IPS-18c (cell line): ENCODE measurements around the gene THAP3.

ENCODE experiments used
- H3K4me3 ChIP-seq: 2 replicates; pipeline ENCODE4 v1.7.0; 2013; ENCODE audit warnings: low read depth, mild to moderate bottlenecking, low read length, moderate library complexity; ENCODE audit not compliant: insufficient read depth
- H3K9me3 ChIP-seq: one replicate; pipeline ENCODE4 v1.6.1; 2013; ENCODE audit warnings: mild to moderate bottlenecking, low read length, moderate library complexity; ENCODE audit not compliant: control insufficient read depth, insufficient read depth

The THAP3 gene, protein sequence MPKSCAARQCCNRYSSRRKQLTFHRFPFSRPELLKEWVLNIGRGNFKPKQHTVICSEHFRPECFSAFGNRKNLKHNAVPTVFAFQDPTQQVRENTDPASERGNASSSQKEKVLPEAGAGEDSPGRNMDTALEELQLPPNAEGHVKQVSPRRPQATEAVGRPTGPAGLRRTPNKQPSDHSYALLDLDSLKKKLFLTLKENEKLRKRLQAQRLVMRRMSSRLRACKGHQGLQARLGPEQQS

DNA sequence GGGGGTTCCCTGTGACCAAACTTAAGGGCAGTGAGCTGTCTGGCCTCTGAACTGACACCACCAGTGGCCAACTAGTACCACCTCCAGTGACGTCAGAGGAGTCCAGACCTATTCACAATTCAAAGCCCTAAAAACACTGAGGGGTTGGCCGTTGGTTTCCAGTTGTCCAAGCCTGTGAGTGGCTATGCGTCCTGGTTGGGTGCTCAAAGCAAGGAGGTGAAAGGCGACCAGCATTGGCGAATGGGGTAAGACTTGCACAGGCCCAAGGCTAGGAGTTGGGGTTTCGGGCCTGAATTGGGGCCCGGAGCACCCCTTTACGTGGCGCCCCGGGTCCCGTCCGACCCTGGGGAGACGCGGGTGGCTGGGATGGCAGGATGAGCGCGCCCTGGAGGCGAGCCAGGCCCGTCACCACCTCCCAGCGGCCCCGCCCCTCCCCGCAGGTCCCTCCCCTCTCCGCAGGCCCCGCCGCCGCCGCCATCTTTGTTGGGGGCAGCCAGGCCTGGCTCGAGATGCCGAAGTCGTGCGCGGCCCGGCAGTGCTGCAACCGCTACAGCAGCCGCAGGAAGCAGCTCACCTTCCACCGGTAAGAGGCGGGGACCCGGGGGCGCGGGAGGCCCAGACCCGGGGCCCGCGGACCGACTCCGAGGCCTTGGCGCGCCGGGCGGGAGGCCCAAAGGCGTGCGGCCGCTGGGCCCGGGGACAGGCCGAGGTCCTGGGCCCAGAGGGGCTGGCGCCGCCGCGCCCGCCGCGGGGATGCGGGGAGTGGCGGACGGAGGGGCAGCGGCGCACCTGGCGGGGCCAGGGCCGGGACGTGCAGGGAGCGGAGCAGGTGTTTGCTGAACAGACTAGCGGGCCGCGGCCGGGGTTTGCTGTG, at the start of gene THAP3:
TSS of gene THAP3 (plus strand) at position 159 of the 874 bp plus-strand sequence. CDS start at position 510, 351 bp downstream.
- Histone ChIP-seq H3K4me3 (peak within 1 kb of the TSS; percentile 82), H3K9me3 (no peaks in the 10 kb centered on the region)

DNA sequence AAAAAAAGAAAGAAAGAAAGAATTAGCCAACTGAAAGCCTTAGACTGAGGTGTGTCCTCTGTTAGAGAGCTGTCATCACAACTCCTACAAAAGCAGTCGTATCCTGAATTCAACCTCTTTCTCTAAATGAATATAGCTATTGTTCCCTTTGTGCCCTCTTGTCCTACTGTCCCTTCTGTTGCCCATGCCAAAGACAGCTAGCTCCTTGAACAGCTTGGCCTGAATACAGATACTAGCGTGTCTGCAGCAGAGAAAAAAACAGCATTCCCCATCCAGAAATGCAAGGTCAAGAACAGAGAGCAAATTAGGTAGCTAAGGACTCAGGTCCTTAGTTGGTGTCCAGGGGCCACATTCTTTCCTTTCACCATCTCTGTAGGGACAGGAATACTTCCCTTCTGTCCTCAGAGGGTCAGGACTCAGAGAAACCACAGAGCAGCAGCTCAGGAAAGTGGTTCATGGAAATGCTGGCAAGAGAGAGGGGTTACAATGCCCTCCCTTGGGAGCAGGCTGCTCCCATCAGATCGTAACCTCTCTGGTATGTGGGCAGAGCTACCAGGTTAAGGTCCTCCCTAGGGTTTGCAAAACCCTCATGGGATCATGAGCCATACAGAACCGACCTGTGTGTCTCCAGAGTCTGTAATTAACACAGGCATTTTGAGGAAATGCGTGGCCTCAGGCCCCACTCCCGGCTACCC, 46.7 kb upstream of the THAP3 start:
- H3K4me3 ChIP-seq = no peak overlapping the region
- no peaks in the 10 kb centered on the region for H3K9me3 ChIP-seq

DNA sequence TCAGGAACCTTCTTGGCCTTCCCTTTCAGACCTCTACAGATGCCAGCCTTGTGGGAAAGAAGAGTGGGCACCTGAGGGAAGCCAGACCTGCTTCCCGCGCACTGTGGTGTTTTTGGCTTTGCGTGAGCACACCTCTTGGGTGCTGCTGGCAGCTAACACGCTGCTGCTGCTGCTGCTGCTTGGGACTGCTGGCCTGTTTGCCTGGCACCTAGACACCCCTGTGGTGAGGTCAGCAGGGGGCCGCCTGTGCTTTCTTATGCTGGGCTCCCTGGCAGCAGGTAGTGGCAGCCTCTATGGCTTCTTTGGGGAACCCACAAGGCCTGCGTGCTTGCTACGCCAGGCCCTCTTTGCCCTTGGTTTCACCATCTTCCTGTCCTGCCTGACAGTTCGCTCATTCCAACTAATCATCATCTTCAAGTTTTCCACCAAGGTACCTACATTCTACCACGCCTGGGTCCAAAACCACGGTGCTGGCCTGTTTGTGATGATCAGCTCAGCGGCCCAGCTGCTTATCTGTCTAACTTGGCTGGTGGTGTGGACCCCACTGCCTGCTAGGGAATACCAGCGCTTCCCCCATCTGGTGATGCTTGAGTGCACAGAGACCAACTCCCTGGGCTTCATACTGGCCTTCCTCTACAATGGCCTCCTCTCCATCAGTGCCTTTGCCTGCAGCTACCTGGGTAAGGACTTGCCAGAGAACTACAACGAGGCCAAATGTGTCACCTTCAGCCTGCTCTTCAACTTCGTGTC, 45.9 kb upstream of the THAP3 start:
- Histone ChIP-seq H3K9me3 (no peaks in the 10 kb centered on the region), H3K4me3 (peak overlapping the region; percentile 87; the same call in 1 of the 2 replicates)

DNA sequence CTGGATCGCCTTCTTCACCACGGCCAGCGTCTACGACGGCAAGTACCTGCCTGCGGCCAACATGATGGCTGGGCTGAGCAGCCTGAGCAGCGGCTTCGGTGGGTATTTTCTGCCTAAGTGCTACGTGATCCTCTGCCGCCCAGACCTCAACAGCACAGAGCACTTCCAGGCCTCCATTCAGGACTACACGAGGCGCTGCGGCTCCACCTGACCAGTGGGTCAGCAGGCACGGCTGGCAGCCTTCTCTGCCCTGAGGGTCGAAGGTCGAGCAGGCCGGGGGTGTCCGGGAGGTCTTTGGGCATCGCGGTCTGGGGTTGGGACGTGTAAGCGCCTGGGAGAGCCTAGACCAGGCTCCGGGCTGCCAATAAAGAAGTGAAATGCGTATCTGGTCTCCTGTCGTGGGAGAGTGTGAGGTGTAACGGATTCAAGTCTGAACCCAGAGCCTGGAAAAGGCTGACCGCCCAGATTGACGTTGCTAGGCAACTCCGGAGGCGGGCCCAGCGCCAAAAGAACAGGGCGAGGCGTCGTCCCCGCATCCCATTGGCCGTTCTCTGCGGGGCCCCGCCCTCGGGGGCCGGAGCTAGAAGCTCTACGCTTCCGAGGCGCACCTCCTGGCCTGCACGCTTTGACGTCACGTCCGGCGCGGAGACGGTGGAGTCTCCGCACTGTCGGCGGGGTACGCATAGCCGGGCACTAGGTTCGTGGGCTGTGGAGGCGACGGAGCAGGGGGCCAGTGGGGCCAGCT, 45.1 kb upstream of the THAP3 start, which contains the start of gene ZBTB48:
TSS of gene ZBTB48 (plus strand) at position 621 of the 745 bp plus-strand sequence. CDS start 616 bp downstream, outside the sequence.
- peak within 1 kb of the TSS; percentile 87 for H3K4me3 ChIP-seq
- no peaks in the 10 kb centered on the region for H3K9me3 ChIP-seq

DNA sequence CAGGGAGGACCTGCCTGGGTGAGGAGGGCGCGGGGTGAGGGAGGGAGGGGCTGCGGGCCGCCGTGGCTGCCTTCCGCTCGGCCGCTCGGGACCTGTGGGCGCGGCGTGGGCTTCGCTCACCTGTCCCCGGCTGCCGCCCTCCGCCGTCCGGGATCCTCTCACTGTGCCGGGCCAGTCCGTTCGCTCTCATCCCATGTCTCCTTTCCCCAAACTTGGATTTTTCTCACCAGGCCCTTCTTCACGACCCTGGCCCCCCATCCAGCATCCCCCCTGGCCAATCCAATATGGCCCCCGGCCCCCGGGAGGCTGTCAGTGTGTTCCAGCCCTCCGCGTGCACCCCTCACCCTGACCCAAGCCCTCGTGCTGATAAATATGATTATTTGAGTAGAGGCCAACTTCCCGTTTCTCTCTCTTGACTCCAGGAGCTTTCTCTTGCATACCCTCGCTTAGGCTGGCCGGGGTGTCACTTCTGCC, 44.5 kb upstream of the THAP3 start:
- Histone ChIP-seq H3K9me3 (no peaks in the 10 kb centered on the region), H3K4me3 (peak overlapping the region; percentile 87)

DNA sequence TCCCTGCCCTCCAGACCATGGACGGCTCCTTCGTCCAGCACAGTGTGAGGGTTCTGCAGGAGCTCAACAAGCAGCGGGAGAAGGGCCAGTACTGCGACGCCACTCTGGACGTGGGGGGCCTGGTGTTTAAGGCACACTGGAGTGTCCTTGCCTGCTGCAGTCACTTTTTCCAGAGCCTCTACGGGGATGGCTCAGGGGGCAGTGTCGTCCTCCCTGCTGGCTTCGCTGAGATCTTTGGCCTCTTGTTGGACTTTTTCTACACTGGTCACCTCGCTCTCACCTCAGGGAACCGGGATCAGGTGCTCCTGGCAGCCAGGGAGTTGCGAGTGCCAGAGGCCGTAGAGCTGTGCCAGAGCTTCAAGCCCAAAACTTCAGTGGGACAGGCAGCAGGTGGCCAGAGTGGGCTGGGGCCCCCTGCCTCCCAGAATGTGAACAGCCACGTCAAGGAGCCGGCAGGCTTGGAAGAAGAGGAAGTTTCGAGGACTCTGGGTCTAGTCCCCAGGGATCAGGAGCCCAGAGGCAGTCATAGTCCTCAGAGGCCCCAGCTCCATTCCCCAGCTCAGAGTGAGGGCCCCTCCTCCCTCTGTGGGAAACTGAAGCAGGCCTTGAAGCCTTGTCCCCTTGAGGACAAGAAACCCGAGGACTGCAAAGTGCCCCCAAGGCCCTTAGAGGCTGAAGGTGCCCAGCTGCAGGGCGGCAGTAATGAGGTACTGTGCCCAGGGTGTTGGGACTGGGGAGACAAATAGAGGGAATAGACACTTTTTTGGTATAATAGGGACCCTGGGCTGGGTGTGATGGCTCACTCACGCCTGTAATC, 43.9 kb upstream of the THAP3 start:
- no peaks in the 10 kb centered on the region for H3K9me3 ChIP-seq
- peak overlapping the region; percentile 87 for H3K4me3 ChIP-seq

DNA sequence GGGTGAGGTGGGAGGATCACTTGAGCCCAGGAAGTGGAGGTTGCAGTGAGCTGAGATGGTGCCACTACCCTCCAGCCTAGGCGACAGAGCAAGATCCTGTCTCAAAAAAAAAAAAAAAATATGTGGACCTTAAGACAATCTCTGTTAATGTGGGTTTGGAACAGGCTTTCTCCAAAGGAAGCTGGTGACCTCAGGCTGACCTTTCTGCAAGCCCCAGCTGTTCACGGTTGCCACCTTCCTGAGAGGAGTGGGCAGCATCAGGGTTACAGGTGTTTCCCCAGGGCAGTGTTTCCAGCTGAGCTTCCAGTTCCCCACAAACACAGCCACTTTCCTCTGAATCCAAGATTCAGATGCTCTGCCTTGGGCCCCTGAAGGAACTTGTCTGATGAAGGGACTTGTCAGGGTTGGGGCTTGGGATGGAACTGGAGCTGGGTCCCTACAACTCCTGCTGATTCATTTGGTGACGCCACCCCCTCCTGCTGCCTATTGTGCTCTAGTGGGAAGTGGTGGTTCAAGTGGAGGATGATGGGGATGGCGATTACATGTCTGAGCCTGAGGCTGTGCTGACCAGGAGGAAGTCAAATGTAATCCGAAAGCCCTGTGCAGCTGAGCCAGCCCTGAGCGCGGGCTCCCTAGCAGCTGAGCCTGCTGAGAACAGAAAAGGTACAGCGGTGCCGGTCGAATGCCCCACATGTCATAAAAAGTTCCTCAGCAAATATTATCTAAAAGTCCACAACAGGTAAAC, 42.9 kb upstream of the THAP3 start:
- Histone ChIP-seq H3K9me3 (no peaks in the 10 kb centered on the region), H3K4me3 (no peak overlapping the region)

DNA sequence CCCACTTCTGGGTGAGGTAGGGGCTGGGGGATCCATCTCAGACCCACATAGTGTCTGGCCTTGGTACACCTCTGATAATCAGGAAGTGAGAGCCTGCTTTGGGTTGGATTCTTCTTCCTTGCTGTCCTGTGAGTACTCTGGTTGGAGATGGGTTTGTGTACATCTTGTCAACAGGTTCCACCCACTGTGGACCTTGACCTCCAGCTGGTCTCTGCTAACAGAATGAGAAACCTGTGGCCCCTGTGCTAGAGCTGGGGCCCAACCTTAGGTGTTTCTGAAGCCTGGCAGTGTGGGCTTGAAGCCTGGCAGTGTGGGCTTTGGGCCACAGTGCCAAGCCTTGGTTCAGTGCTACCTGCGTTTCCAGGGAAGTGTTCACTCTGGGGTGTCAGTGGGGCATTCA, 42.3 kb upstream of the THAP3 start:
- Histone ChIP-seq H3K4me3 (no peak overlapping the region), H3K9me3 (no peaks in the 10 kb centered on the region)

DNA sequence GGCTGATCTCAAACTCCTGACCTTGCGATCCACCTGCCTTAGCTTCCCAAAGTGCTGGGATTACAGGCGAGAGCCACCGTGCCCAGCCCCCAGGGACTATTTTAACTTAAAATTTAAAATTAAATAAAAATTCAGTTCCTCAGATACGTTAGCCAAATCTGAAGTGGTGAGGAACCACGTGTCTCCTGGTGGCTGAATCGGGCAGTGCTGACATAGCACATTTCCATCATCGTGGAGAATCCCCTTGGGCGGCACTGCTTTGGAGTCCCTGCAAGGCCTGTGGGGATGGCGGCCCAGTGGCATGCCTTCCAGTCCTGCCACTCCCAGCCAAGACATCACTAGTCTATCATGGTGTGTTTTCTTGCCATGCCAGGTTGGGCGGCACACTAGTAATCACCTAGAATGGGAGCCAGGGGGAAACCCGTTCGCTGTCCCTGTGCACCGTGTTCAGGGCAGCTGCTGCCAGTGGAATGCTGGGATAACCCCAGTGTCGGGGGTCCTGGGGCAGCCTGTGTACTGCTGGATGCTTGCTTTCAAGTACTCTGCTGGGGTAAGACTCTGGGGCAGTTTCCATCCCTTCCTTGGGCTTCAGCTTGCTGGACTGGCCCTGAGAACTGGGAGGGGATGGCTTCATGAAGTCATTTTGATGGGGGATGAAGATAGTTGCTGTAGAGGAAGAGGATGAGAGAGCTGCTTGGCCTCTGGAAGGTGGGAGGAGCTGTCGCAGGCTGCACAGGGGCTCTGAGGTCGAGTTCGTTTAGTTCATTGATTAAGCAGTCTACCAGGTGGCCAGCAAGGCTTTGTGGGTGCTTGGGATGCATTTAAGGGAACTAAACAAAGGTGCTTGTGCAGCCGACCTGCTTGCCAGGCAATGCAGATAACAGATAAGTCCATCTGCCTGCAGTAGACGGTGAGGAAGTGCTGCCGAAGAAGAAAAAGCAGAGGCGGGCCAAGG, 40.3 kb upstream of the THAP3 start:
- no peak overlapping the region for H3K4me3 ChIP-seq
- no peaks in the 10 kb centered on the region for H3K9me3 ChIP-seq

DNA sequence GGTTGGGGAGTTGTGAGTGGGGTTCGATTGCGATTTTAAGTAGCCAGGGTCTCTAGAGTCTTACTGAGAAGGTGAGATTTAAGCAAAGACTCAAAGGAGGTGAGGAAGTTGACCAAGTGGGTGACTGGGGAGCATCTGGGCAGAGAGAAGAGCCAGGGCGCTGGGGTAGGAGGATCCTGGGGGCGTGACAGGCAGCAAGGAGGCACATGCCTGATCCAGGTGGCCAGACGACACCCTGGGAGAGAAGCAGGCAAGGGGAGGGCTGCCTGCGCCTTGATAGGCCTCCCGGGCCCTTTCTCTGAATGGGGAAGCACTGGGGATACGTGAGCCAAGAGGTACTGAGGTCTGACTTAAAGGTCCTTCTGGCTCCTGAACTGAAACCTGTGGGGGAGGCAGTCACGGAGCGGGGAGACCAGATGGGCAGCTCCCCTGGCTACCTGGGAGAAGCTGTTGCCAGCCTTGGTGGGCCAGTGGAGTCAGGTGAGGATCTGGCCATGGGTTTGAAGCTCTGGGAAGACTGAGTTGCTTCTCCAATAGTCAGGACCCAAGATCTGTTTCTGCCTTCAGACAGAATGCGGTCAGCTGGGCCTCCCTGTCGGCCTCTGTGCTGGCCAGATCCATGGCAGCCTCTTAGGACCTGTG, 39.5 kb upstream of the THAP3 start:
- Histone ChIP-seq H3K9me3 (no peaks in the 10 kb centered on the region), H3K4me3 (no peak overlapping the region)

DNA sequence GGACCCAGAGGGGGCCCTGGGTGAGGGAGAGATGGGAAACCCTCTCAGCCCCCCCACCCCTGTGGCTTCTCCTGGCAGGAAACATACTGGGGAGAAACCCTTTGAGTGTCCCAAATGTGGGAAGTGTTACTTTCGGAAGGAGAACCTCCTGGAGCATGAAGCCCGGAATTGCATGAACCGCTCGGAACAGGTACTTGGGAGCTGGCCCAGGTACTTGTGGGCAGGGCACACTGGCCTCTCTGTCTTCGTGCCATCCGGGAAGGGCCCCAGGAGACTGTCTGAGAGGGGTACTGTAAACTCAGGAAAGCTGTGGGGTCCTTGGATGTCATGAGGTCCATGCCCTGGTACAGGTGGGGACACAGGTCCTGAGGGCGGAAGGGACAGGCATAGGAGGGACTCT, 38.8 kb upstream of the THAP3 start:
- no peaks in the 10 kb centered on the region for H3K9me3 ChIP-seq
- no peak overlapping the region for H3K4me3 ChIP-seq

DNA sequence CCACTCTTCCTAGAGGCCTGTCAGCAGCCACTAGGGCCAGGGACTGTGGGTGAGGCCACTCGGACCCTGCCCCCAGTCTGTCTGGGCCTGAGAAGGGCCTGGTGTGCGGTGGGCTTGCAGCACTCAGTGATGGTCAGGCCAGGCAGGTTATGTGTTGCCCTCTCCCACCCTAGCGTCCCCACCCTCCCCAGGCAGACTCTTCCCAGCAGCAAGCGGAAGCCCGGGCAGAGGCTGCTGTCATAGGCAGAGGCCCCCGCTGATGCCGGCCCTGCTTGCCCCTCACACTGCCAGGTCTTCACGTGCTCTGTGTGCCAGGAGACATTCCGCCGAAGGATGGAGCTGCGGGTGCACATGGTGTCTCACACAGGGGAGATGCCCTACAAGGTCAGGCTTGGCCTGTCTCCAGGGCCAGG, 38.3 kb upstream of the THAP3 start:
- H3K9me3 ChIP-seq = no peaks in the 10 kb centered on the region
- no peak overlapping the region for H3K4me3 ChIP-seq

DNA sequence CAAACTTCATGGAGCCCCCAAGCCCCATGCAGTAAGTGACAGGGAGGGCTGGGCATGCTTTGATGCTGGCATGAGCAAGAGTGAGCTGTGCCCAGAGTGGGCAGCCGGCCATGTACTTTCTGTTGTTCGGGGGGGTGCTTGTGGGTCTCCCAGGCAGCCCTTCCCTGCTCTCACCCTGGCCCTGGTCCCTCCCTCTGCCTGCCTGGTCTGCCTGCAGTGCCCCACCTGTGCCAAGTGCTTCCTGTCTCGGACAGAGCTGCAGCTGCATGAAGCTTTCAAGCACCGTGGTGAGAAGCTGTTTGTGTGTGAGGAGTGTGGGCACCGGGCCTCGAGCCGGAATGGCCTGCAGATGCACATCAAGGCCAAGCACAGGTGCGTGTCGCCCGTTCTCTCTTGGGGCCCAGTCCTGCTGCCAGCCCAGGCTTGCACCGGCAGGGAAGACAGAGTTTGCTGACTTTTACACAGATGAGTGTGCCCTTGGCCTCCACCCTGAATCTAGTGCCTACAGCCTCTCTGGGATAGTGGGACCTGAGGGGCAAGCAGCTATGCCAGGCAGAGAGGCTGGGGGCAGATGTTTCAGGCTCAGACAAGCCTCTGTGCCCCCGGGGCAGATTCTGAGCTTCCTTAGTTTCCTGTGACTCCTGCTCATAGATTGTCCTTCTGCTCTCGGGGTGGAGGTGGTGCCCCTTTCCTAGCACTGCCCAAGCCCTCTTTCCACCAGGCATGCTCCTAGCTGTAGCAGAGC, 37.2 kb upstream of the THAP3 start:
- H3K4me3 ChIP-seq = no peak overlapping the region
- H3K9me3 ChIP-seq = no peaks in the 10 kb centered on the region
